DOHH2 (cell line): ENCODE measurements around the gene RNU5B-1.

Experiments used
- H3F3A ChIP-seq: fragments of 200-600 bp; sonication (generic), shearing (Covaris generic); 2 replicates; pipeline ENCODE4 v1.6.0; 2016; ENCODE audit warnings: antibody characterized with exemption, mild to moderate bottlenecking; ENCODE audit not compliant: control insufficient read depth, insufficient read depth
- H3K27ac ChIP-seq: fragments of 200-600 bp; sonication (generic); 2 replicates; pipeline ENCODE4 v1.5.1; 2014; ENCODE audit warnings: low read depth, mild to moderate bottlenecking, low read length, moderate library complexity
- H3K27me3 ChIP-seq: fragments of 200-600 bp; sonication (generic); 2 replicates; pipeline ENCODE4 v1.6.1; 2014; ENCODE audit warnings: mild to moderate bottlenecking, low read length, mixed read lengths; ENCODE audit not compliant: control insufficient read depth
- H3K36me3 ChIP-seq: fragments of 200-600 bp; sonication (generic); 2 replicates; pipeline ENCODE4 v1.6.1; 2014; ENCODE audit warnings: mild to moderate bottlenecking, low read length, moderate library complexity, mixed read lengths; ENCODE audit not compliant: control insufficient read depth
- H3K4me1 ChIP-seq: fragments of 200-600 bp; sonication (generic); 2 replicates; pipeline ENCODE4 v1.6.1; 2014; ENCODE audit warnings: mild to moderate bottlenecking, low read length, mixed read lengths; ENCODE audit not compliant: control insufficient read depth
- H3K4me2 ChIP-seq: fragments of 200-600 bp; sonication (generic); 2 replicates; pipeline ENCODE4 v1.6.0; 2014; ENCODE audit warnings: mild to moderate bottlenecking, low read length, moderate library complexity
- H3K4me3 ChIP-seq: fragments of 200-600 bp; sonication (generic); 2 replicates; pipeline ENCODE4 v1.5.1; 2014; ENCODE audit warnings: mild to moderate bottlenecking, low read length, mixed read lengths
- H3K79me2 ChIP-seq: fragments of 200-600 bp; sonication (generic); 2 replicates; pipeline ENCODE4 v1.6.1; 2014; ENCODE audit warnings: mild to moderate bottlenecking, low read length, mixed read lengths; ENCODE audit not compliant: control insufficient read depth
- H3K9me2 ChIP-seq: fragments of 200-600 bp; sonication (generic); replicated peaks from 2 replicates; pipeline ENCODE4 v1.6.1; 2014; ENCODE audit warnings: mild to moderate bottlenecking, low read length, mixed read lengths; ENCODE audit not compliant: control insufficient read depth
- H3K9me3 ChIP-seq: fragments of 200-600 bp; sonication (generic); 2 replicates; pipeline ENCODE4 v1.6.1; 2014; ENCODE audit warnings: antibody characterized with exemption, low read length, mixed read lengths; ENCODE audit not compliant: control insufficient read depth, insufficient read depth
- H4K20me1 ChIP-seq: fragments of 200-600 bp; sonication (generic); 2 replicates; pipeline ENCODE4 v1.6.0; 2014; ENCODE audit warnings: low read depth, mild to moderate bottlenecking, antibody characterized with exemption, low read length, moderate library complexity; ENCODE audit not compliant: control insufficient read depth, insufficient read depth
- EZH2phosphoT487 ChIP-seq: fragments of 200-600 bp; sonication (generic); IDR thresholded peaks from 2 replicates; pipeline ENCODE4 v1.6.1; 2017; ENCODE audit warnings: borderline replicate concordance, mild to moderate bottlenecking, antibody characterized with exemption, low read length, moderate library complexity, mixed read lengths
- TF ChIP-seq, protein P1 (sequence below): fragments of 200-600 bp; sonication (generic); IDR thresholded peaks from one replicate; pipeline ENCODE4 v1.5.1; 2014; ENCODE audit warnings: antibody characterized with exemption, mild to moderate bottlenecking, low read depth, low read length; ENCODE audit not compliant: poor library complexity, severe bottlenecking

RNU5B-1 gene

DNA sequence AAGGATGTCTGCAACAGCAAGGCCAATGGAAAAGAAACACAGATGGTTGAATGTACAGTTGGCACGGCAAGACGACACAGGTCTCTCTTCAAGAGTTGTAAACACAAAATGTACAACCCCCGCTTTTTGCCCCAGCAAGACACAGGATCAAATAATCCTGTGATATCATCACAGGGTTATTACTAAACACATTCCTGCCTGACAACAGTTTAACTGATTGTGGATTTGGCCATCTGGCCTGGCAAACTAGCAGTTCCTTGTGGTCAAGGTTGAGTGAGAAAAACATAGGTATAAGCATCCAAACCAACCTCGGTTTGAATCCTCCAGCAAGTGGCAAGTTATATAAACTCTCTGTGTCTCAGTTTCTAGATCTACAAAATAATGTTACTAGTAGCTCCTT is 41.2 kb upstream of the RNU5B-1 start:
- Histone ChIP-seq H3K79me2 (no peaks in the 10 kb centered on the region), H3K36me3 (peaks cover 27% of the 10 kb centered on the region), H3F3A (no peaks in the 10 kb centered on the region), H3K9me2 (no peaks in the 10 kb centered on the region), H3K27ac (no peak overlapping the region), H4K20me1 (peaks cover 5% of the 10 kb centered on the region; the same call in 1 of the 2 replicates), H3K27me3 (no peaks in the 10 kb centered on the region), H3K4me2 (no peak overlapping the region), H3K4me1 (no peaks in the 10 kb centered on the region), H3K4me3 (no peak overlapping the region), H3K9me3 (no peaks in the 10 kb centered on the region)
- no peak for TF ChIP-seq EZH2phosphoT487
- TF ChIP-seq, protein P1, sequence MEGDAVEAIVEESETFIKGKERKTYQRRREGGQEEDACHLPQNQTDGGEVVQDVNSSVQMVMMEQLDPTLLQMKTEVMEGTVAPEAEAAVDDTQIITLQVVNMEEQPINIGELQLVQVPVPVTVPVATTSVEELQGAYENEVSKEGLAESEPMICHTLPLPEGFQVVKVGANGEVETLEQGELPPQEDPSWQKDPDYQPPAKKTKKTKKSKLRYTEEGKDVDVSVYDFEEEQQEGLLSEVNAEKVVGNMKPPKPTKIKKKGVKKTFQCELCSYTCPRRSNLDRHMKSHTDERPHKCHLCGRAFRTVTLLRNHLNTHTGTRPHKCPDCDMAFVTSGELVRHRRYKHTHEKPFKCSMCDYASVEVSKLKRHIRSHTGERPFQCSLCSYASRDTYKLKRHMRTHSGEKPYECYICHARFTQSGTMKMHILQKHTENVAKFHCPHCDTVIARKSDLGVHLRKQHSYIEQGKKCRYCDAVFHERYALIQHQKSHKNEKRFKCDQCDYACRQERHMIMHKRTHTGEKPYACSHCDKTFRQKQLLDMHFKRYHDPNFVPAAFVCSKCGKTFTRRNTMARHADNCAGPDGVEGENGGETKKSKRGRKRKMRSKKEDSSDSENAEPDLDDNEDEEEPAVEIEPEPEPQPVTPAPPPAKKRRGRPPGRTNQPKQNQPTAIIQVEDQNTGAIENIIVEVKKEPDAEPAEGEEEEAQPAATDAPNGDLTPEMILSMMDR = no peak

DNA sequence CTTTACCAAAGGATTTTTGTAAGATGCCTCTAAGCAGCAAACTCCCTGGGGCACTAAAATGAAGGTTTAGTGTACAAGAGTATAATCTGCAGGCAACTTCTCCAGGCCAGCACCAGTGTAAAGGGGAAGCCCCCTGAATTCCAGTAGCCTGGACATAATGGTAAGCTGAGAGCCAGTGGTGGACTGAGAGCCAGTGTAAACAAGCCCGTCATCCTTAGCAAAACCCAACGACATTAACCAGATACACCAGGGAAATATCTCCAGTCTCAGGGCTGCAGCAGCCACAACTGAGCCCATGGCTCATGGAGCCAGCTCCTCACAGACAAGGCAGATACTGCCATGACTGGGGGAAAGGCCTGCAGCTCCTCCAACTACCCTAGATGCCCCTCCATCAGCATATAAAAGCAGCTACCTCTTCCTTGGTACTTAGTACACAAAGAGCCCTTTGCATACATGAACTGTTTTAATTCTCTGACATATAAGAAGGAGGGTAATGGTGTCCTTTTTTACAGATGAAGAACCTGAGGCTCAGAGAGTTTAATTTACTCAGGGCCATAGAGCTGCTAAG is 39.5 kb upstream of the RNU5B-1 start:
- TF ChIP-seq EZH2phosphoT487 = no peak
- TF ChIP-seq, protein P1 = no peak
- Histone ChIP-seq H4K20me1 (peaks cover 5% of the 10 kb centered on the region; the same call in 1 of the 2 replicates), H3K9me3 (no peaks in the 10 kb centered on the region), H3K9me2 (no peaks in the 10 kb centered on the region), H3K4me3 (no peak overlapping the region), H3K27ac (no peak overlapping the region), H3F3A (no peaks in the 10 kb centered on the region), H3K79me2 (no peaks in the 10 kb centered on the region), H3K27me3 (no peaks in the 10 kb centered on the region), H3K4me1 (no peaks in the 10 kb centered on the region), H3K36me3 (peaks cover 28% of the 10 kb centered on the region), H3K4me2 (no peak overlapping the region)

DNA sequence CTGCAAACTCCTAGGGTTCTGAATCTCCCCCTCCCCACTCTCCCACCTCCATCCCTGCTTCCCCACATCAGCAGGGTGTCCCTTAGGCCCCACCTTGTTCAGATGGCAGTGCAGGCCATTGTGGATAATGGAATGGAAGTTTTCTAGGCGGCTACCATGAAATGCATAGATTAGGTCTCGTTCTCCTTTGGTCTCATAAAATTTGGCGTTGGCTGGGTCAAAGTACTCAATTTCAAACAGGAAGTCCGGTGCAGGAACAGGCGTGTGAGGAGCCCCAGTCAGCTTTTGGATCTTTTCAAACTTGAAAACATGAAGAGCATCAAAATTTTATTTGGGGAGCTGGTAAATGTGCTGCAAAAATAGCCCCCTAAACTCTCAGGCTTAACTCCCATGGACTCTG is 38.0 kb upstream of the RNU5B-1 start:
- no peak for TF ChIP-seq EZH2phosphoT487
- TF ChIP-seq, protein P1 = no peak
- Histone ChIP-seq H3K79me2 (no peaks in the 10 kb centered on the region), H3F3A (no peaks in the 10 kb centered on the region), H3K27ac (no peak overlapping the region), H3K9me2 (no peaks in the 10 kb centered on the region), H3K27me3 (no peaks in the 10 kb centered on the region), H3K4me2 (no peak overlapping the region), H4K20me1 (peaks cover 5% of the 10 kb centered on the region; the same call in 1 of the 2 replicates), H3K4me1 (no peaks in the 10 kb centered on the region), H3K9me3 (no peaks in the 10 kb centered on the region), H3K36me3 (peaks cover 27% of the 10 kb centered on the region), H3K4me3 (no peak overlapping the region)
